Stimulated activated CD8-positive, alpha-beta memory T cell treated with anti-CD3 and anti-CD28 coated beads, Interleukin-7, amount 100 ng/mL, for 4 hours (primary cell): ENCODE measurements around the gene RPRD1B.
"Not testable (repeated sequence)": the region's sequence is repeated elsewhere in the genome, so short reads cannot be mapped to it uniquely, and the experiment has no call there.

Source experiments
- DNase-seq, 2 donors: peaks; one replicate each; pipeline ENCODE4 v3.0.0-alpha.2; 2020; ENCODE audit warnings: low read depth in 2 of 2

RPRD1B gene

GRCh38 chr20:38001173-38001875, 32.2 kb upstream of the RPRD1B start:
- DNase-seq: no peak

- DNase-seq: no peak
Measured at GRCh38 chr20:38001981-38002380, 31.6 kb upstream of the RPRD1B start.

- DNase-seq: no peak
Measured at GRCh38 chr20:38002422-38002821, 31.1 kb upstream of the RPRD1B start.

DNA sequence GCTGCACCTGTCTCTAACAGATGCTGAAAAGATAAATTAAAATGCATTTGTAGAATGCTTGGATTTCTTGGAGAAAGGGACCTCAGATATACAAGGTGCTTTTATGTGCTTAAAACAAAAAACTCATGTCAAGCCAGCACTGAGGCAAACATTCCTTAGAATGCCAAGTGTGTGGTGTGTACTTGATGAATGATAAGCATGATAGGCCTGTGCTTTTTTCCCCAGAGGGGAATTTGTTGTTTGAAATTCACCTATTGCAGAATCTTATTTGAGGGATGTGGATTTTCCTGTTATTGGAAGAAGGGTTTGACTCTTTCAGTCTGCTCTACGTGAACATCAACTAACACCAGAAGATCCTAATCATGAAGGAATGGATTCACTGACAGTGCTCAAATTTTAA, 29.1 kb upstream of the RPRD1B start:
- no peak for DNase-seq

DNA sequence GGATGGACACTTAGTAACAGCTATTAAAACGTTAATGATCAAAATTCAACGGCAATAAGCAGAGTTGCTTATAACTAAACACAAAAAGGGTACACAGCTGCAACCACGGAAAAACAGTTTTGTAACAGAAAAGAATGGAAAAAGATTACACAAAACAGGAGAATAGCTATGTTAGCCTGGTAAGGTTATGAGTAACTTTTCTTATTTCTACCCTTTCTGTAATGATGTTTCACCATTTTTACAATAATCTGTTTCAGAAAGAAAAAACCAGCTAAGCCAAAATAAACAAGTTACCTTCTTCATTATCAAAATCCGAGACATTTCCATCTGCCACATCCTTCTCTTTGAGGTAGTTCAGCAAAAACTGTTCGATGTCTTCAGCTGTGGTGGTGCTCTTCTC, 27.6 kb upstream of the RPRD1B start:
- DNase-seq: no peak

DNA sequence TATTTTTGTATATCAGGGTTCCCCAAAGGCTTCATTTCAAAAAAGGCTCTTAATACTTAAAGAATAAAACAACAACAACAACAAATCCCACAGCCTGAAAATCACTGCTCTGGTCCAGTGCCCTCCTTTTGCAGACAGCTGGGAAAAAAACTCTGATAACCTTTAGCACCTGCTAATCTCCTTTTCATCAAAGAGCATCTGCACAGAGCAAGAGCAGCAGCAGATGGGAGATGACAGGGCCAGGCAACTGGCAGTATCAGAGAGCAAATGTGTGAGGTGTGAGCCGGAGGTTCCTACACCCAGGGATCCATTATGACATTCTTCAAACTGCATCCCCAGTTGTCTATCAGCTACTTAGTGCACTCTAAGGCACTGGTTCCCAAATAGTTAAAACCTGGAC, 26.0 kb upstream of the RPRD1B start:
- DNase-seq: no peak

DNA sequence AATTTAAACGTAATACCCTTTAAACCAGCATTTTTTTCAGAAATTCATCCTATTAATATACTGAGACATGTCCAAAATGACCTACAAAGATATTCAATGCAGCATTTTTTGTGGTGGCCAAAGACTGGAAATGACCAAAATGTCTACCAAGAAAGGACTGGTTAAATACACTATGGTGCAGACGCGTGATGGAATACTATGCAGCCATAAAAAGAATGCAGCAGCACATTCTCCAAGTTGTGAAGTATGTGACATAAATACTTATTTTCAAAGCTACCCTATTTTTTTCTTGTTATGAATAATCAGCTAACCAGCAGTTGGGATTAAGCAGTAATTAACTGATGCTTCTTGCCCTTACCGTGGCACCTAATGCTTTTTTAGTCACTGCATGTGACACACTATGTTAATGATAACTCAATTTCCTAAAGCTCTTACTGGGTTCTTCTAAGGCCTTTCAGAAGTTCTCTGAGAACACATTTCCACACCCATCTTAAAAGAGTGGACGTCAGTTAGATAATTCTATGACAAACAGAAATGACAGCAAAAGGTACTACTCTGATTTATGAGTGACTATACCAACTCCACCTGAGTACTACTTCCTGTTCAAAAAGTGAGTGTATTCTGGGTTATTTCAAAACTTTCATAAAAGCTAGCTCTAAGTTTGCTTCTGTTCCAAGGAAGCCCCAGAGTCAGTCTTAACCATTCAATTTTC, 25.2 kb upstream of the RPRD1B start:
- DNase-seq: no peak

DNA sequence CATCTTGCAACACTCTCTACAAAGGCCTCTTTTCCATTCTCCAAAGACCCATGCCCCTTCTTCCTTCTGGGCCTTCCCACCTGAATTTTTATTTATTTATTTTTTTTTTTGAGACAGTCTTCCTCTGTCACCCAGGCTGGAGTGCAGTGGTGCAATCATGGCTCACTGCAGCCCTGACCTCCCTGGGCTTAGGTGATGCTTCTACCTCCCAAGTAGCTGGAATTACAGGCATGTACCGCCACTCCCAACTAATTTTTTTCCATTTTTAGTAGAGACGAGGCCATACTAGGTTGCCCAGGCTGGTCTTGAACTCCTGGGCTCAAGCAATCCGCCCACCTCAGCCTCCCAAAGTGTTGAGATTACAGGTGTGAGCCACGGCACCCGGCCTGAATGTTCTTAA, 24.1 kb upstream of the RPRD1B start:
- not testable (repeated sequence) for DNase-seq

- no peak for DNase-seq
Measured at GRCh38 chr20:38011696-38012095, 21.9 kb upstream of the RPRD1B start.

DNA sequence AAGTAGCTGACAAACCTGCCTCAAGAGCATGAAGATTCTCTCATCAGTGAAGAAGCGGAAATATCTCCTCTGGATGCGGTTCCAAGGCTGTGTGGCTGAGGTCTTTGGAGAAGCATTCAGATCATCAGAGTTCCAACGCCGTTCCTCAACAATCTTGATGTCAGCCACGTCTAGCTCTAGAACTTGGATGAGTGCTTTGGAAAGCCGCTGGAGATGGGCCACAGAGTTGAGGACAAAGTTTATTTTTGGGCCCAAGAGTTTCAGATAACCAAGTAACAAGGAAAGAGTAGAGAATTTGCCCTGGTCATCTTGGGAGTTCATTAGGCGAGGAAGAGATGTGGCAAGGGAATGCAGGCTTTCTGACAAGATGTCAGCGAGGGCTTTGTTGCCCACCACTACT, 21.2 kb upstream of the RPRD1B start:
- no peak for DNase-seq

DNA sequence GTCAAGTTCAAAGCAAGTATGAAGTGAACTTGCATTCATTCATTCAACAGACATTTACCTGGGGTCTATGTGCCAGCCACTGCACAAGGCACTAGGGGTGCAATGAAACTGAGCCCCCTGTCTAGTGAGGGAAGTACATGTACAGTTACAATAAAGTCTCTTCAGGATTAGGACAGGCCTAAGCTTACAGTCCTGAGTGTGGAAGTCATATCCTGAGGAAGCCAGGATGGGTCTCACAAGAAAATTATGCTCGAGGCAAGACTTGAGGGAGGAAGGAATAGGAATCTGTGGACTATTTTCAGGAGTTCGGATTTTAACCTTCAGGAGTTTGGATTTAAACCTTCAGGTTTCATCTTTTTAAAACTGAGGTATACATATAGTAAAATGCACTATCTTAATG, 19.7 kb upstream of the RPRD1B start:
- DNase-seq: no peak

GRCh38 chr20:38017959-38018358, 15.6 kb upstream of the RPRD1B start:
- DNase-seq: no peak

- DNase-seq: no peak
Measured at GRCh38 chr20:38018385-38018784, 15.2 kb upstream of the RPRD1B start.

- DNase-seq: no peak
Measured at GRCh38 chr20:38021087-38021772, 12.3 kb upstream of the RPRD1B start.

- no peak for DNase-seq
Measured at GRCh38 chr20:38023181-38024001, 10.2 kb upstream of the RPRD1B start.

DNA sequence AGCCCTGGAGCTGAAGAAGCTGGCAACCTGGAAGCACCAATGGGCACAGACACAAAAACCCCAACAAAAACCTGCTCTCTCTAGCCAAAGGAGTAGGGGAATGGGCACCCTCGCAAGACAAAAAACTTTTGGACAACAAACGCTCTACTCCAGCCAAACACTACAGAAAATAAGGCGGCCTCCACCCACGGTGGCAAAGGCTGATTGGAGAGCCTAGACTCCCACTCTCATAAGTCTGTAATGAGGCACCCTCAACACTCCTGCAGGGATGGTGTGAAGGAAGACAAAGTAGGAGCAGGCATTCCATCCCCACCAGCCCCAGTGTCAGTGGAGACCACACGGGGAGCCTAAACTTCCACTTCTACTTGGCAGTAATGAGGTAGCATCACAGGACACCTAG, 9.1 kb upstream of the RPRD1B start:
- DNase-seq: no peak

DNA sequence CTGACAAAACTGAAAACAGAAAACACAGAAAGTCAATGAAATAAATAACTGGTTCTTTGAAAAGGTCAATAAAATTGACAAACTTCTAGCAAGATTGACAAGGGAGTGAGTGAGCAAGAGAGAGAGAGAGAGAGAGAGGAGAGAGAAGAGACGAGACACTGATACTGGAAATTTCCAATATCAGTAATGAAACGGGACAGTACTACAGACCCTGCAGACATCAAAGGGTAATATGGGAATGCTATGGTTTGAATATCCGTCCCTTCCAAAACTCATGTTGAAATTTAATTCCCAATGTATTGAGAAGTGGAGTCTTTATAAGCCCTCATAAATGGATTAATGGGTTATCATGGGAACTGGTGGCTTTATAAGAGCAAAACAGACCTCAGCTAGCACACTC, 4.1 kb upstream of the RPRD1B start:
- DNase-seq: no peak

DNA sequence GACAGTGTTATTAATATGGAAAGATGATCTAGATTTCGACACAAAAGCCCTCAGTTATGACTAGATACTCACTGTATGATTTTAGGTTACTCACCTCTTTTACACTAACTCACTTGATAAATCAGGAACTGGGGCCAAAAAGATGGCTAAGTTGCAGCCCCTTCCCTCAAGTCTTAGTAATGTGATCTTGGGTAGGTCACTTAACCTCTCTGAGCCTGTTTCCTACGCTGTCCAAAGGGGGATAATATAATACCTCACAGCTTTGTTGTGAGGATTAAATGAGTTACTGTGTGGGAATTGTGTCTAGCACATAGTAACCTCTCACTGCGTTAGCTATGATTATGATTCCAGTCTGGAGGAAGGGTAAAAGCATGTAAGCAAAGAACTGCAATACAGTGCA, 1.6 kb upstream of the RPRD1B start:
- DNase-seq: no peak

DNA sequence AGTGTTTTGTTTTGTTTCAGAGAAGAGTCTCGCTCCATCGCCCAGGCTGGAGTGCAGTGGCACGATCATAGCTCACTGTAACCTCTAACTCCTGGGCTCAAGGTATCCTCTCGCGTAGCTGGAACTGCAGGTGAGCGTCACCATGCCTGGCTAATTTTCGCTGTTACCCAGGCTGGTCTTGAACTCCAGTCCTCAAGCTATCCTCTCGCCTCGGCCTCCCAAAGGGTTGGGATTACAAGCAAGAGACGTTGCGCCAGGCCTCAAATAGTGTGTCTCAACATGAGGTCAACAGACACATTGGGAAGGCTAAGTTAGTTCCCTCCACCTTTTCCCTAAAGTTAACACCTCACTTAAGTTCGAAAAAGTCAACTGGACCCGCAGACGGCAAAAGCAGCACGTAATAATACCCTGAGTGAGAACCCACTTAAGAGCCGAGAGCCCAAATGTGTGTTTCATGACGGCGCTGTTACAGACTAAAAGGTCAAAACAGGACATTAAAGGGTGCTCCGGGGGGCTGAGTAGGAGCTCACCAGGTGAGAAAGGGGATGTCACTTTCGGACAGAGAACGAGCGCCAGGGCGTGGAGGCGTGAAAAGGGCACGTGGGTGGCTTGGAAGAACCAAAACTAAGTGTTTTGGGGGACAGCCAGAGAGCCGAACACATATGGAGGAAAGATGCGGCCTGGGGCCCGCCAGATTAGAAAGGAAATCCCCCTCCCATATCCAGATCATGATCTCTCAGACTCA, 789 bp upstream of the RPRD1B start:
- peak; percentile 57 to 62 for DNase-seq

DNA sequence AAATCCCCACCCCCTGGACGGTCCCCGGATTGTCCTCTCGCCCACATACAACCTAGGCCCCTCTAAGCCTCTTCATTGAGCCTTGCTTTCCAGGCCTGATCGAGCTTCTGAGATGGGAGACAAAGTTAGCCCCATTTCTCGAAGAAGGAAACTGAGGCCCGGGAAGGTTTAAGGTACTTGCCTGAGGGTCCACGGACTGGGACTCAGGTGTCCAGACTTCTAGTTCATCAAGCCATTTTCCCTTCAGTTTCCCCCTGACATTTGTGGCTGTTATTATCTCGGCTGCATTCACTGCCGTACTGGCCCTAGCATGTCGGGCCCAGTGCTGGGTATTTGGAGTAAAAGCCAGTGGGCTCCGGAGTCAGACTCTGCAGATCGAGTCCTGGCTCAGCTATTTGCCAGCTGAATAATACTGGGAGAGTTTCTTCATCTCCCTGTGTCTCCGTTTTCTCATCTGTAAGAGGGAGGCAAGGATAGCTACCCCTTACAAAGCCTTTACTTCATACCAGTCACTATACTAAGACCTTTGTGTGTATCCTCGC, 633 bp downstream of the RPRD1B start:
- DNase-seq: no peak

DNA sequence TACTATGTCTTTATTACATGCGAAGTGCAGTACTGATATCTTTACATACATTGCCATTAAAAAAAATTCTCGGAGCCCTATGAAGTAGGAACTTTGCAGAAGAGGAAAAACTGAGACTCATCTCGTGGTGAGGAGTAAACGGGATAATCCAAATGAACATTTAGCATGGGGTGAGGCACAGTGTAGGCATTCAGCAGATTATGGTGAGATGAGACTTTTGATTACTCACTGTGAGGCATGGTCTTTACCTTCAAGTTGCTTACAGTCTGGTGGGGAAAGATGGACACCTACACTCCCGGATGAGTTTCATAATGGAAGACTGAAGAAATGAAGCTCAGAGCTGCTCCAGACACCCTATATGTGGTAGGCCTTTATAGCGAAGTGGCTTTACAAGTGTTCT, 1.4 kb downstream of the RPRD1B start:
- no peak for DNase-seq
